ENCODE measurements around the gene HSDL2. TPM values are rescaled to one million over a fixed set of nuclear protein-coding genes. Genes with fewer than 3 reads are reported as not detected.
A peak's percentile ranks its signal among the peaks of the same experiment; 100 is the strongest.
"Not testable (repeated sequence)": the region's sequence is repeated elsewhere in the genome, so short reads cannot be mapped to it uniquely, and the experiment has no call there.

Gene HSDL2
- total RNA-seq, 1 donor from 2014 or later, result 270 TPM

DNA sequence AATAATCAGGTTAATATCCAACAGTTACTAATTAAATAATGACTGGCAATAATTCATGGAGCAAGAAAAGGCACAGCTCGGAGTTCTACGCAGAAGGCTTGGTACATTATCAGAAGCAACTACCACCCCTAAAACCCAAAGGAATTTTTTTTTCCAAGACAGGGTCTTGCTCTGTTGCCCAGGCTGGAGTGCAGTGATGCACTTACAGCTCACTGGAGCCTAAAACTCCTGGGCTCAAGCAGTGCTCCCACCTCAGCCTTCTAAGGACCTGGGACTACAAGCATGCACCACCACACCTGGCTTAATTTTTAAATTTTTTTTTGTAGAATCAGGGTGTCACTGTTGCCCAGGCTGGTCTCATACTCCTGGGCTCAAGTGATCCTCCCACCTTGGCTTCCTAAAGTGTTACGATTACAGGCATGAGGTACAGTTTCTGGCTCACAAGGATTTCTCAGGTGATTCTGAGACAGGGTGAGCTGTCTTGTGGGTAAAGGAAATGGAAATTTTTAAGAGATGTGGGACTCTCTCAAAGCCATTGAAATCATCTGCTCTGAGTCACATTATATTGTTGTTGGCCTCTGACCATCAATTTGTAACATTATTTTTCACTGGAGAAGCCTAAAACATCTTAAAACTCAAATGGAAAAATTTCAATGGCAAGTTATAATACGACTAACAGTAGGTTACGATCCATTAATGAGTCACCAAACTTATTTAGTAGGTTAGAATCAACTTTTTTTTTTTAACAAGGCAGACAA, 19.7 kb upstream of the HSDL2 start:
- ATAC-seq (no peak), DNase-seq (ENCODE audit: missing footprints) (no peak)
- intact Hi-C loops (cut with DNase I), result loop anchor here (2.0 to 5.0 kb wide), 2 partner anchors 271 to 598 kb away; no protein-coding TSS in a partner anchor

DNA sequence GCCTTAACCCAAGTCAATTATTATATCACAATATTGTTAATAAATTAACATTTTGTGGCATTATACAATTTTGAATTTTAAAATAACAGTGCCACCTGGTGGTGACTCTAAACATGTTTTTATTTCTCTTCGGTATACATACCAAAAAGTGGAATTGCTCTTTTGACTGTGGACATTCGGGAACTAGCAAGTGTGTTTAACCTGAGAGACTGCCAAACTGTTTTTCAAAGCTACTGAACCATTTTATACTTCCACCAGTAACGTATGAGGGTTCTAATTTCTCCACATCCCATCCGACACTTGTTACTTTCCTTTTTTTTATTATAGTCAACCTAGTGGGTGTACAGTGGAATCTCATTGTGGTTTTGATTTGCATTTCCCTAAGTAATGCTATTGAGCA, 18.3 kb upstream of the HSDL2 start:
- no peak for ATAC-seq
- intact Hi-C loops (cut with DNase I), result loop anchor here (2.0 to 5.0 kb wide), 2 partner anchors 273 to 599 kb away; no protein-coding TSS in a partner anchor
- DNase-seq (ENCODE audit: missing footprints), result no peak

DNA sequence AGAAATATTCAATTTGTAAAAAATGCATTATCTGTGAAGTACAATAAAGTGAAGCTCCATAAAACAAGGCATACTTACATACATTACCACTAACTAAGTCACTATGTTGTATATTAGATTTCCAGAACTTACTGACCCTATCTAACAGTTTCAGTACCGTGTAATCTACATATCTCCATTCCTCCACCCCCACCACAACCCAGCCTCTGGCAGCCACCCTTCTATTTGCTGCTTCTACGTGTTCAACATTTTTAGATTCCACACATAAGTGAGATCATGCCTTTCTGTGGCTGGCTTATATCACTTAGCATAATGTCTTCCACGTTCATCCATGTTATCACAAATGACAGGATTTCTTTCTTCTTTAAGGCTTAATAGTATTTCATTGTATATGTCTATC, 15.1 kb upstream of the HSDL2 start:
- intact Hi-C loops (cut with DNase I), result loop anchor here (5.0 kb wide), 1 partner anchor 602 kb away; no protein-coding TSS in a partner anchor
- no peak for DNase-seq (ENCODE audit: missing footprints)
- no peak for ATAC-seq

DNA sequence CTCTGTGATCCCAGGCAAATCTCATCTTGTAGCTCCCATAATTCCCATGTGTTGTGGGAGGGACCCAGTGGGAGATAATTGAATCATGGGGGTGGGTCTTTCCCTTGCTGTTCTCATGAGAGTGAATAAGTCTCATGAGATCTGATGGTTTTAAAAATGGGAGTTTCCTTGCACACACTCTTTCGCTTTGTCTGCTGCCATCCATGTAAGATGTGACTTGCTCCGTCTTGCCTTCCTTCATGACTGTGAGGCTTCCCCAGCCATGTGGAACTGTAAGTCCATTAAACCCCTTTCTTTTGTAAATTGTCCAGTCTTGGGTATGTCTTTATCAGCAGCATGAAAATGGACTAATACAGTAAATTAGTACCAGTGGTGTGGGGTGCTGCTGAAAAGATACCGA, 14.7 kb upstream of the HSDL2 start:
- intact Hi-C loops (cut with DNase I); DNase-seq (ENCODE audit: missing footprints); ATAC-seq: not testable (repeated sequence)

DNA sequence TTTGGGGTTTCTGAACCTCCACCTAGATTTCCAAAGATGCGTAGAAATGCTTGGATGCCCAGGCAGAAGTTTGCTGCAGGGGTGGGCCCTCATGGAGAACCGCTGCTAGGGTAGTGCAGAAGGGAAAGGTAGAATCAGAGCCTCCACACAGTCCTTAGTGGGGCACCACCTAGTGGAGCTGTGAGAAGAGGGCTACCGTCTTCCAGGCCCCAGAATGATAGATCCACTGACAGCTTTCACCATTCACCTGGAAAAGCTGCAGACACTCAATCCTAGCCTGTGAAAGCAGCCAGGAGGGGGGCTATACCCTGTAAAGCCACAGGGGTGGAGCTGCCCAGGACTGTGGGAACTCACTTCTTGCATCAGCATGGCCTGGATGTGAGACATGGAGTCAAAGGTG, 13.3 kb upstream of the HSDL2 start:
- no peak for ATAC-seq

DNA sequence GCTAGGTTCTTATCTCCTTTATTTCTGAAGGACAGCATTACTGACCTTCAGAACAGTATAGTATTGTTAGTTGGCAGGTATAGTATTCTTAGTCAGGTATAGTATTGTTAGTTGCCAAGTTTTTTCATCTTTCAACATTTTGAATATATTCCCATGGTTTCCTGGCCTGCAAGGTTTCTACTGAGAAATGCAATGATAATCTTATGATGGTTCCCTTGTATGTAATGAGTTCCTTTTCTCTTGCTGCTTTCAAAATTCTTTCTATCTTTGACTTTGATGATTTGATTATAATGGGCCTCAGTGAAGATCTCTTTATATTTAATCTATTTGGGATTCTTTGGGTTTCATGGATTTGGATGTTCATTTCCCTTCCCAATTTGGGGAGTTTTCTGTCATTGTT, 12.4 kb upstream of the HSDL2 start:
- DNase-seq (ENCODE audit: missing footprints) (no peak), ATAC-seq (no peak)
- intact Hi-C loops (cut with DNase I), result no loop called here

More for the DNA sequence above, 13.3 kb upstream of the HSDL2 start:
- intact Hi-C loops (cut with DNase I), result no loop called here
- DNase-seq (ENCODE audit: missing footprints), result no peak

DNA sequence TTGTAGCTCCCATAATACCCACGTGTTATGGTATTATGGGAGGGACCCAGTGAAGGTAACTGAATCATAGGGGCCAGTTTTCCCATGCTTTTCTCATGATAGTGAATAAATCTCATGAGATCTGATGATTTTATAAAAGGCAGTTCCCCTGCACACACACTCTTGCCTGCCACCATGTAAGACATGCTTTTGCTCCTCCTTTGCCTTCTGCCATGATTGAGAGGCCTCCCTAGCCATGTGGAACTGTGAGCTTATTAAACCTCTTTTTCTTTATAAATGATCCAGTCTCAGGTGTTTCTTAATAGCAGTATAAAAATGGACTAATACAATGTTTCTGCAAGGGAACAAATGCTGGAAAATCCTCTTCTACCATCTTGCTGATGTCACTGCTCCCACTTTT, 10.1 kb upstream of the HSDL2 start:
- intact Hi-C loops (cut with DNase I), result loop anchor here (10.0 kb wide), 1 partner anchor 345 kb away; the partner anchor contains the start of gene INIP
- ATAC-seq, result no peak
- no peak for DNase-seq (ENCODE audit: missing footprints)

DNA sequence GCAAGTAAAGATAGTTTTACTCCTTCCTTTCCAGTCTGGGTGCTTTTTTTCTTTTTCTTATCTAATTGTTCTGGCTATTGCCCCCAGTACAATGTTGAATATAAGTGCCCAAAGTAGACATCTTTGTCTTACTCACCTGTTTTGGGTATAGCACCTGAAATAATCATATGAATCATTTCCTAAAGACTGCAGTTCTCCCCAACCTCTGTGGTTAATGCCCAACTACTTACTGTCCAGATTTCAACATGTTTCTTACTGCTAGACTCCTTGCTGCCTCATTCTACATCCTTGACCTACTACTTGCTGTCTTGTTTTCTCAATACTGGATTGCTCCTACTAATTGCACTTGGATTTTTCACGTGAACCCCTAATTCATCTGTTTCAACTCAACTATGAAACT, 8.8 kb upstream of the HSDL2 start:
- intact Hi-C loops (cut with DNase I), result loop anchor here (10.0 kb wide), 1 partner anchor 344 kb away; the partner anchor contains the start of gene INIP
- ATAC-seq (no peak), DNase-seq (ENCODE audit: missing footprints) (no peak)

DNA sequence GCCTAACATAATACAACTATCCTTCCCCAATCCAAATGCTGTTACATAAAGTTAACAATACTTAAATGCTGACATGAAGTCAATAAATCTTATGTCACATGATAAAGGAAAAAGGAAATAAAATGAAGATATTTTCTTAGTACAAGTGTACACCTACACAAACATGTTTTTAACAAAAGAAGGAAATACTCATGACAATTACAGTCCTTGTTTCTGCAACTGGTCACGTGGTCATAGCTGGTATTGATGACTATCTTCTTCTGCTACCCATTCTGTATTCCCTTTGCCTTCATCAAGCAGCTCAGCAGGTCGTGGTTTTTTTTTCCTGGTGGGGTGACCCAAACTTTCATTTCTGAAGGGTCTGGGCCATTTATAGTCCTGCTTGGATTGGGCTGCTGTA, 6.2 kb upstream of the HSDL2 start:
- not testable (repeated sequence) for ATAC-seq; DNase-seq (ENCODE audit: missing footprints)
- intact Hi-C loops (cut with DNase I), result loop anchor here (10.0 kb wide), 1 partner anchor 341 kb away; the partner anchor contains the start of gene INIP

DNA sequence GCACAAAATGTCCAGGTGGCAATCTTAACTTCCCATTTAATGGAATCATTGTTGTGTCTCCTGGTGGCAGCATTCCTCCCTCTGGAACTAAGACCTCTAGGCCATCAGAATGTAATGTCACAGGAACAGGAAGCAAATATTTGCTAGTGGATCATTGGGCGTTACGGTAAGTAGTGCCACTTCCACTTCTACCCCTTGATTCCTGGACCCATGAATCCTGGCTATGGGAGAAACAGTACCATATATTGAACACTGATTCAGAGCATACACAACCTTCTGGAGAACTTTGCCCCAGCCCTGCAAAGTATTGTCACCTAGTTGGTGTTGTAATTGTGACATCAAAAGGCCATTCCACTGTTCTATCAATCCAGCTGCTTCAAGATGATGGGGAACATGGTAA, 5.7 kb upstream of the HSDL2 start:
- not testable (repeated sequence) for ATAC-seq; DNase-seq (ENCODE audit: missing footprints)
- intact Hi-C loops (cut with DNase I), result loop anchor here (10.0 kb wide), 1 partner anchor 341 kb away; the partner anchor contains the start of gene INIP

DNA sequence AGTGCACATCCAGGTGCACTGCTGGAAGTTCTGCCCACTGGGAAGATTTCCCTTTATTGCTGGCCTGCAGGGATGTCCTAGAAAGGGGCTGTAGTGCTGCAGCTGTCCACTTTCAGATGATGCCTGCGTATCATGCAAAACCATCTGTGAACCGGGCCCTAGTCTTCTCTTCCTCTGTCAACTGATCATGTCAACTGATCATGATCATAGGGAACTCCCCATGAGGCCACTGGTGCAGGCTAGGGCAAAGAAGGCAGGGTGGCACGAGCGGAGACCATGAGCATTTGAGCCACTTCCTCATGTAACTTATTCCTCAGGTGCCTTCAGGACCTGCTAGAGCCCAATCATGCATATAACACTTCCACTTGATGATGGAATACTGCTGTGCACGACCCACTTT, 4.5 kb upstream of the HSDL2 start:
- DNase-seq (ENCODE audit: missing footprints) (no peak), ATAC-seq (no peak)
- intact Hi-C loops (cut with DNase I), result loop anchor here (10.0 kb wide), 1 partner anchor 339 kb away; the partner anchor contains the start of gene INIP

DNA sequence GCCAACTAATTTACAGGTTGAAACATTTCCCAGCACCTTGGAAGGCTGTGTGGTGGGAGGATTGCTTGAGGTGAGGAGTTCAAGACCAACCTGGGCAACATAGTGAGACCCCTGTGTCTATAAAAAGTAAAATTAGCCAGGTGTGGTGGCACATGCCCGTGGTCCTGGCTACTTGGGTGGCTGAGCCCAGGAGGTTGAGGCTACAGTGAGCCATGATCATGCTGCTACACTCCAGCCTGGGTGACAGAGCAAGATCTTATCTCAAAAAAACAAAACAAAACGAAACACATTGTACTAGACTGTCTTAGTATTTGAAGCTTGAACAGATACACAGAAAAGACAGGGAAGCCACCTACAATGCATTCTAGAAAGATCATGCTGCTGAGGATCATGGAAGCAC, 2.8 kb upstream of the HSDL2 start:
- intact Hi-C loops (cut with DNase I), result loop anchor here (10.0 kb wide), 1 partner anchor 338 kb away; the partner anchor contains the start of gene INIP
- DNase-seq (ENCODE audit: missing footprints), result no peak
- no peak for ATAC-seq

DNA sequence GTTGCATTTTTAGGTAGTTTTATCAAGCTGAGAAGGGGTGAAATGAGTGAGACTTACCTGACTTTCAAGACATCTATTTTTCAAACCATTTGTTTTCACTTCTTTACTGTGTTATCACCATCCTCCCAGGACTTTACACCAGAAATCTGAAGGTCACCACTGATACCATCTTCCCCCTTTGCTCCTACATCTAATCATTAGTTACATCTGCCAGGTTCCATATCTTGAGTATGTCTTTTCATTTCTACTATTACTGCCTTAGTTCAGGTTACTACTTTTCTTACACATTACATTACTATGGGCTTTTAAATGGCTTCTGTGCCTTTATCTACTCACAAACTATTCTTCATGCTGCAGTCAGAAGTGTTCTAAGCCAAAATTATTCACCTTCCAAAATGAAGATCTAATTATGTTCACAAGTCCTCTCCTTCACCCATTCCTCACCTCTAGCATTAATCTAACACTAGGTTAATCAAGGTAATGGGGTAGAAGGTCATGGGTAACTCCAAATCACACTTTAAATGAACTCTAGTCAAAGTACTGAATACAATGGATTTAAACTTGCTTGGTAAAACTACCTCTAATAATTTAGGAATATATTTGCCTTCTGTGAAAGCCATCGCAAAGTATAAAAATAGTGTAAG, 2.1 kb upstream of the HSDL2 start:
- no peak for DNase-seq (ENCODE audit: missing footprints)
- intact Hi-C loops (cut with DNase I), result loop anchor here (2.0 to 10.0 kb wide), 2 partner anchors 45 to 337 kb away; partner anchors contain the start of genes INIP and PTBP3
- ATAC-seq, result no peak

DNA sequence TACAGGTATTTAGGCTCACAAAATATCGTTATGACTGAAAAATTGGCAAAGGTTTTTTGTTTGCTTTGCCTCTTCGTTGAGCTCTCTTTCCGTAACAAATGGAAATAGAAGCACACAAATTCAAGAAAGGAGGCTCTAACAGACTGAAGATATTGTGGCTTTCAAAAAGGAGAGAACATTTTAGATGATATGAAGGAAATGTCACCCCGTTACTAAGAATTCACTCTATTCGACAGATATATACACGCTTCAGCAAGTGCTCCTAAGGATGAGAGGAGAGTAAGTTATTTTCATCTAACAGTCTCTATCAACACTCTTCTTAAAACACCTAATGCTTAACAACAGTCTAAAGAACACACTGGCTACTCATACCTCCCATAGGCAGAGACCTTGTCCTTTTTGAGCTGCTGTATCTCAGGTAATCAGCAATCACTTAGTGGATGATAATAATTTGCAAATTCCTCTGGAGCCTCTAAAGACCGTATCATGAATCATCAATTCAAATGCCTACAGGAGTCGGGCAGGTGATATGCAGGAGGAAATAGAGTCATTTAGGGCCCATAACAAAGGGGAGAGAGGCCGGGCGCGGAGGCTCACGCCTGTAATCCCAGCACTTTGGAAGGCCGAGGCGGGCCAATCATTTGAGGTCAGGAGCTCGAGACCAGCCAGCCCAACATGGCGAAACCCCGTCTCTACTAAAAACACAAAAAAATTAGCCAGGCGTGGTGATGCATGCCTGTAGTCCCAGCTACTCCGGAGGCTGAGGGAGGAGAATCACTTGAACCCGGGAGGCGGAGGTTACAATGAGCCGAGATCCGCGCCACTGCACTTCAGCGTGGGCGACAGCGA, 1.4 kb upstream of the HSDL2 start:
- no peak for ATAC-seq
- intact Hi-C loops (cut with DNase I), result loop anchor here (2.0 to 10.0 kb wide), 2 partner anchors 46 to 336 kb away; partner anchors contain the start of genes INIP and PTBP3
- DNase-seq (ENCODE audit: missing footprints), result no peak

DNA sequence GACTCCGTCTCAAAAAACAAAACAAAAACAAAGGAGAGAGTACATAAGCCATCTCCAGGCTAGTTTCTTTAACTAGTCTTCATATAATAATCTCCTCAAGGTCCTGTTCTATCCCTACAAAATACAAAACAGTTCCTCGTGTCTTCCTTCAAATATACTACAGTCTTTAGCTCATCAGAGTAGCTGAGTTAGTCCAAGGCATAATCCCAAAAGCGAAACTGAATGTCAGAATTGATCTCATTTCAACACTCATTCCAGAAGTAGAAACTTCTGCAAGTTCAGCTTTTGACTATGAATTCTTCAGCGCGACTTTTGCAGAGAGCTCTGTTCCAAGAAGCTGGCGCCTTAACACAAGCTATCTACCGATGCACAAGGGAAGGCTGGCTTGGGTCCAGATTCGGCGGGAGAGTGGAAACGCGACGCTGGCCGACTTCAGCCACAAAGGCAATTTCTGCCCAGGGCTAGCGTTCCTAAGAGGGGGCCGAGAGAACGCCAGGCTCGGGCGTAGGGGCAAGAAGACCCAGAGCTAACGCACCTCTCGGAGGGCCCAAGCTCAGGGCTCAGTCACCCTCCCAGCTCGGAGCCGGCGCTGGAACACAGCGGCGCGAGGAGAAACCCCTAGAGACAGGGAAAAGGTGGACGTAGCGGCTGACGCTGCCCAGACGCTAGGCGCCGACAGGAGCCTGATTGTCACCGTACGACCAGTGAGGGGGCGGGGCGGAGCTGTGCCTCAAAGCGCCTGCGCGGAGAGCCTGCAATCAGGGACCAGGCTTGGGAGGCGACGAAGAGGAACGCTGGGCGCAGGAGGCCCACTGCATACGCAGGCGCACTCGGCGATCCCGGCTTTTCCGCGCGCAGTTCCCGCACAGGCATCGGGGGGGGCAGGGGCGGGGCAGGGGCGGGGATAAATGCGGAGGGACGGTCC, 469 bp upstream of the HSDL2 start:
- peak; percentile 97 for ATAC-seq
- DNase-seq (ENCODE audit: missing footprints), result peak; percentile 100
- intact Hi-C loops (cut with DNase I), result loop anchor here (2.0 to 10.0 kb wide), 2 partner anchors 47 to 335 kb away; partner anchors contain the start of genes INIP and PTBP3

DNA sequence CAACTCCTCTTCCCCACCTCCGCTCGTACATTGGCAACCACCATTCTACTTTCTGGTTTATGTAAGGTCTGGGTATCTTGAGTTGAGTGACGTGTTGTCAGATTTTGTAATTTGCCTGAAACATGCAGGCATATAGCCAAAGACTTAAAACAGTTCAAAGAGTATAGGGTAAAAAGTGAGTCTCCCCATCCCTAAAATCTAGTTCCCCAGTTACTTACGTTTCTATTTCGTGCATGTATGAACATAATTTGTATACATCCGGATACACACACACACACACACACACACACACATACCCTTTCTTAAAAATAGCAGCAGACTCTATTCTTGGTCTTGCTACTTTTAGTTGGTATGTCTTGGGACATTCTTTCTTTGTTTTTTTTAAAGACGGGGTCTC, 915 bp downstream of the HSDL2 start:
- no peak for ATAC-seq
- intact Hi-C loops (cut with DNase I), result no loop called here

DNA sequence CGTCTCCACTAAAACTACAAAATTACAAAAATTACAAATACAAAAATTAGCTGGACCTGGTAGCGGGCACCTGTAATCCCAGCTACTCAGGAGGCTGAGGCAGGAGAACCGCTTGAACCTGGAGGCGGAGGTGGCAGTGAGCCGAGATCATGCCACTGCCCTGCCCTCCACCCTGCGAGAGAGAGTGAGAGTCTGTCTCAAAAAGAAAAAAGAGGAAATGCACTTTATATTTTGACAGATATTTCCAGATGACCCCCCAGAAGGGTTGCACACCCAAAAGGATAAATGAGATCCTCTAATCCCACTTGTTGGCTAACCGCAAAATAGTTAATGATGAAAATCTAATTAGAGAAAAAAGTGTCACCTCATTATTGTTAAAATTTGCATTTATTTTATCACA, 2.2 kb downstream of the HSDL2 start:
- intact Hi-C loops (cut with DNase I), result no loop called here
- ATAC-seq, result no peak
- DNase-seq (ENCODE audit: missing footprints), result no peak

More for the DNA sequence above, 915 bp downstream of the HSDL2 start:
- no peak for DNase-seq (ENCODE audit: missing footprints)

Data from Right ventricle myocardium inferior (tissue), 1 donor.